Testis (tissue), 3 donors: ENCODE data around the gene PCCA. TPM values are rescaled to one million over a fixed set of nuclear protein-coding genes. Genes with fewer than 3 reads are reported as not detected.

Experiments
- DNase-seq: peaks from one replicate; pipeline ENCODE4 v3.0.0-alpha.2; 2019
- H3K27ac ChIP-seq, 2 donors: fragments of 200-600 bp; sonication (generic); one replicate each; pipeline ENCODE4 v1.5.1; 2019
- H3K27me3 ChIP-seq: fragments of 200-600 bp; sonication (generic); one replicate; pipeline ENCODE4 v1.5.1; 2019
- H3K36me3 ChIP-seq: fragments of 200-600 bp; sonication (generic); one replicate; pipeline ENCODE4 v1.5.1; 2017; ENCODE audit warnings: low read depth; ENCODE audit errors: missing control alignments
- H3K4me1 ChIP-seq: fragments of 200-600 bp; sonication (generic); one replicate; pipeline ENCODE4 v1.5.1; 2019
- H3K4me3 ChIP-seq, 2 donors: fragments of 200-600 bp; sonication (generic); one replicate each; pipeline ENCODE4 v1.5.1; 2017 to 2019
- H3K9me3 ChIP-seq: fragments of 200-600 bp; sonication (generic); one replicate; pipeline ENCODE4 v1.5.1; 2017
- POLR2A ChIP-seq: fragments of 450-650 bp; IDR thresholded peaks from one replicate; pipeline ENCODE4 v1.6.1; 2017; ENCODE audit warnings: antibody characterized with exemption, mild to moderate bottlenecking, moderate library complexity
- WGBS, 2 donors: methylation state at CpG; one replicate each; pipeline ENCODE4 v1.1.5; 2018; 5-methylcytosine and 5-hydroxymethylcytosine counted together
- intact Hi-C: fragments of 100-400 bp; cut with DNase I; formaldehyde crosslinking; loops from one replicate; pipeline ENCODE4 v1.15.1; 2023; ENCODE audit warnings: low total_unique reads
- polyA plus RNA-seq: library from polyadenylated mRNA; stranded (reverse); fragments of 350-450 nt; fragmentation: Illumina TruSeq; extraction: RNeasy Lipid Tissue Mini Kit (QIAGEN cat#74804); gene quantifications from one replicate; pipeline ENCODE4 v1.2.3, GENCODE V29; 2014; ENCODE audit warnings: low read depth, low replicate concordance; ENCODE audit not compliant: insufficient read depth
- total RNA-seq, 2 donors: library from RNA; depleted of rRNA; stranded (reverse); fragments of >200 nt; gene quantifications; one replicate each; pipeline ENCODE4 v1.2.3, GENCODE V29; 2016
- TF ChIP-seq, protein P1 (sequence below), 3 experiments: fragments of 450-650 bp in 2 of 3; fragments of 200-600 bp in 1 of 3; sonication (generic) in 1 of 3; IDR thresholded peaks; one replicate each; pipeline ENCODE4 v1.5.1; 2016 to 2019; ENCODE audit warnings: antibody characterized with exemption in 3 of 3, mild to moderate bottlenecking in 2 of 3, moderate library complexity in 1 of 3

The PCCA gene
- total and polyA plus RNA-seq, 3 donors from 2014 or later = 17.9 to 56.2 (median 39.2) TPM

DNA sequence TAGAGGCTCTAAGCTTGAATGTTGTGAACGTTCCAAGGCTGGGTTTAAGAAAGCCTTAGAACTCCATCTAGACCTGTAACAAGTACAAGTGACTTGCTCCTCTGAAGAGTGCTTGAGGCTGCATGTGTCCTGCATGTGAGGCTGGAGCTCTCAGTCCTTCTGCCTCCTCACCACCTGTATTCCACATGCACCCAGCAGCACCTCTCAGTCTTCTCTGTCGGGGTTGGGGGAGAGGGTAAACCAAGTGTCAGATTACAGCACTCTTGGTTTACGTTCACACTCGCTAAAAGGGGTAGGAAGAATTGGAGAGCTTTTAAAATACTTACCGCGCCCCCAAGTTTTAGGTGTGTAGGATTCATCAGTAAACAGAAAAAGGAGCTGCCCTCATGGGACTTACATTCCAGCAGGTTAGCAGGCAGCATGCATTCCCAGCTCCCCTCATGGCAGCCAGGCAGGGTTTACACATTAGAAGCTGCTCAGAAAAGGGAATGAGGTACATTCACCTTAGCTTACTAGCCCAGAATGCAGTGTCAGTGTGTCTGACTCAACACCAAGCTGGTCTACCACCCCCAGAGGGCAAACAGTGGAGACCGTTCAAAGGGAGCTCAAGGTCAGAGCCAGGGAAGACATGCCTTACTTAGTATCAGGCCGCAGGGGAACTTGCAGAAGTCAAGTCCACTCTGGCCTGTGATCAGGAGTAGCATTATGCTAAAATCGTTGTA is 248.1 kb downstream of the PCCA start:
- DNase-seq = no peak
- Histone ChIP-seq H3K27me3 (no peaks in the 10 kb centered on the region), H3K36me3 (no peaks in the 10 kb centered on the region), H3K27ac (no peak overlapping the region), H3K4me1 (no peaks in the 10 kb centered on the region), H3K9me3 (no peaks in the 10 kb centered on the region), H3K4me3 (no peak overlapping the region)
- TF ChIP-seq, protein P1, sequence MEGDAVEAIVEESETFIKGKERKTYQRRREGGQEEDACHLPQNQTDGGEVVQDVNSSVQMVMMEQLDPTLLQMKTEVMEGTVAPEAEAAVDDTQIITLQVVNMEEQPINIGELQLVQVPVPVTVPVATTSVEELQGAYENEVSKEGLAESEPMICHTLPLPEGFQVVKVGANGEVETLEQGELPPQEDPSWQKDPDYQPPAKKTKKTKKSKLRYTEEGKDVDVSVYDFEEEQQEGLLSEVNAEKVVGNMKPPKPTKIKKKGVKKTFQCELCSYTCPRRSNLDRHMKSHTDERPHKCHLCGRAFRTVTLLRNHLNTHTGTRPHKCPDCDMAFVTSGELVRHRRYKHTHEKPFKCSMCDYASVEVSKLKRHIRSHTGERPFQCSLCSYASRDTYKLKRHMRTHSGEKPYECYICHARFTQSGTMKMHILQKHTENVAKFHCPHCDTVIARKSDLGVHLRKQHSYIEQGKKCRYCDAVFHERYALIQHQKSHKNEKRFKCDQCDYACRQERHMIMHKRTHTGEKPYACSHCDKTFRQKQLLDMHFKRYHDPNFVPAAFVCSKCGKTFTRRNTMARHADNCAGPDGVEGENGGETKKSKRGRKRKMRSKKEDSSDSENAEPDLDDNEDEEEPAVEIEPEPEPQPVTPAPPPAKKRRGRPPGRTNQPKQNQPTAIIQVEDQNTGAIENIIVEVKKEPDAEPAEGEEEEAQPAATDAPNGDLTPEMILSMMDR (IDR thresholded peaks at IDR 0.05) = no peak
- TF ChIP-seq POLR2A = no peak
- intact Hi-C loops = no loop called here
- 71 to 88% methylated on average over 8 to 9 of the region's 9 CpGs for WGBS, 2 donors

DNA sequence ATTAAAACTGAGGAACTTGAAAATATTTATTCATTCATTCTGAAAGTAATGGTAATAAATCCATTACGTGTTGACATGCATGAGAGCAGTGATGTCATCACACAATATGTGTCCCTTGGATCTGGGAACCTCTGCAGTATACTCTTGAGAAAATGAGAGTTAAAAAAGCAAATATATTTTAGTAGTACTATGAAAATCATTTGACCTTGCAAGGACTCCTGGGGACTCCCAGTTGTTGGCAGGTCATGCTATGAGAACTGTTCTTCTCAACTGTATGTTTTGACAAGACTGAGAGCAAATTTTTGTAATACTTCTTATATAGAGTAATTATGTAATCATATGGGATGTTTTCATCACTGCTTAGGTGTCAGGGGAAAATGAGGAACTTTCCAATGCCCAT is 249.4 kb downstream of the PCCA start:
- H3K27me3 ChIP-seq = no peaks in the 10 kb centered on the region
- H3K4me1 ChIP-seq = no peaks in the 10 kb centered on the region
- no peaks in the 10 kb centered on the region for H3K9me3 ChIP-seq
- H3K4me3 ChIP-seq = no peak overlapping the region
- 80 to 86% methylated on average over 1 of the region's 1 CpG for WGBS, 2 donors
- intact Hi-C loops = no loop called here
- no peak for TF ChIP-seq POLR2A
- TF ChIP-seq, protein P1 (IDR thresholded peaks at IDR 0.05) = no peak
- no peaks in the 10 kb centered on the region for H3K36me3 ChIP-seq
- DNase-seq = no peak
- H3K27ac ChIP-seq = no peak overlapping the region

DNA sequence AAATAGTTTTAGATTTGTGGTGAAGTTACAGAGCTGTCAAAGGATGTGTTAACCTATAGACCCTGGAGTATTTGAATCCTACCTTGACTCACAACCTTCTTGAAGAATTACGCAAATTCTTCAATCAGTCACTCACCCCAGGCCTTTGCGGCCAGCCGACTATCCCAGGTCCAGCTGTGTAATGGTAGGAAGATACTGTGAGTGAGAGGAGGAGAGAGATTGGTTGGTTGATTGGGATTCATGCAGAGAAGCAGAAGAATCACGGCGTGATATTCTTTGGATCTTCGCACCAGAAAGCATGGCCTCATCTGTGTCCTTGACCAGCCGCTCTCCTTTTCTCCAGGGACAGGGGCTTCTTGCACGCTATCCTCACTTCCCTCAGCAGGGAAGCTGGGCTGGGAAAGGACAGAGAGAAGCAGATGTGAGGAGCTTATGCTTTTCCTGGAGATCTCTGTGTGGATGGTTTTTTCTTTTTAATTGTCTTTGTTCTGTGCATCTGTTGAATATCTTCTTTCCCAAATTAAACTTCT is 250.6 kb downstream of the PCCA start:
- peak; percentile 18 for DNase-seq
- H3K27ac ChIP-seq = no peak overlapping the region
- H3K4me3 ChIP-seq = no peak overlapping the region
- TF ChIP-seq, protein P1 (IDR thresholded peaks at IDR 0.05) = no peak
- TF ChIP-seq POLR2A = no peak
- no peaks in the 10 kb centered on the region for H3K27me3 ChIP-seq
- H3K4me1 ChIP-seq = no peaks in the 10 kb centered on the region
- intact Hi-C loops = no loop called here
- WGBS, 2 donors = 64 to 72% methylated on average over 8 of the region's 8 CpGs
- H3K9me3 ChIP-seq = no peaks in the 10 kb centered on the region
- H3K36me3 ChIP-seq = no peaks in the 10 kb centered on the region

DNA sequence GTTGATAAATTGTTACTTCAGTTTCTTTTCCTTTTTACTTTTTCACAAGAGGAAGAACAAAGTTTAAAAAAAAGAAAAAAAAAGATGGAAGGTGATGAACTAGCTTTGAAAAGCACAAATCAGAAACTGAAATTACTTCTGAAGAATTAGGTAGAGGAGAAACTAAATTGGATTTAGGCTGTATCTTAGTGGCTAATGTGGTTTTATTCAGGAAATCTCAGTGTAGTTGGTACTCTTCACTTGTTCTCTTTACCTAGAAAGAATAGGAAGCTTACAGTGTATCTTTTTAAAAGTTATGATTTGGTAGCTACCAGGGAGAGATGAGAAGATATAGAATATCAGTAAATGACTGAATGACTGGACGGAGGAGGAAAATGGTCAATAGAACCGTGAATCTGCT is 252.0 kb downstream of the PCCA start:
- Histone ChIP-seq H3K4me3 (no peak overlapping the region), H3K9me3 (no peaks in the 10 kb centered on the region), H3K4me1 (no peaks in the 10 kb centered on the region), H3K27me3 (no peaks in the 10 kb centered on the region), H3K27ac (no peak overlapping the region), H3K36me3 (no peaks in the 10 kb centered on the region)
- intact Hi-C loops = no loop called here
- 90 to 92% methylated on average over 2 of the region's 2 CpGs for WGBS, 2 donors
- DNase-seq = no peak
- TF ChIP-seq, protein P1 (IDR thresholded peaks at IDR 0.05) = no peak
- TF ChIP-seq POLR2A = no peak

DNA sequence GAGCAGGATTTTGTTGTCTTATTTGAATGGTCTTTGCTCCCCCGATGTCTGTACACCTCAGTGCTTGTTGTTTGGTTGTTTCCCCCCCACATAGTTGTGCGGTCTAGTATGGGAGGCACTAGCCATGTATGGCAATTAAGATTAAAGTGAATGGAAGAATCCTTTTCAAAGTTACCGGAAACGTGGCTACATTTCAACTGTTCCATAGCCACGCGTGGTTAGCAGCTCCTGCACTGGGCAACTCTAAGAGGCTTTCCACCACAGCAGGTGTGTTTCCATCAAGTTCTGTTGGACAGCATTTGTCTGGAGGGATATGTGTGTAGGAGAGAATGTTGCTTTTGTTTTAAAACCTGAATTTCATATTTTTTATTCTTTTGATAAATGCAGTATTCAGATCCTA is 252.4 kb downstream of the PCCA start:
- 90 to 94% methylated on average over 6 of the region's 6 CpGs for WGBS, 2 donors
- TF ChIP-seq, protein P1 (IDR thresholded peaks at IDR 0.05) = no peak
- no peak for TF ChIP-seq POLR2A
- Histone ChIP-seq H3K4me1 (no peaks in the 10 kb centered on the region), H3K27ac (no peak overlapping the region), H3K27me3 (no peaks in the 10 kb centered on the region), H3K4me3 (no peak overlapping the region), H3K36me3 (no peaks in the 10 kb centered on the region), H3K9me3 (no peaks in the 10 kb centered on the region)
- no peak for DNase-seq
- intact Hi-C loops = no loop called here
